Measurements from ENCODE around the gene SURF2. TPM values are rescaled to one million over a fixed set of nuclear protein-coding genes. Genes with fewer than 3 reads are reported as not detected.
A peak's percentile ranks its signal among the peaks of the same experiment; 100 is the strongest.

Gene SURF2
- total RNA-seq, 1 experiment from 2014 or later, result 19.6 TPM

GRCh38 chr9:133397895-133398294, 41.5 kb downstream of the SURF2 start:
- Histone ChIP-seq H3K36me3 (no peaks in the 10 kb centered on the region), H3K4me1 (replicated peaks) (no peaks in the 10 kb centered on the region), H3K27me3 (replicated peaks) (no peaks in the 10 kb centered on the region; the same call in 1 of the 2 replicates), H3K9me3 (replicated peaks) (no peaks in the 10 kb centered on the region), H3K4me3 (no peak overlapping the region), H3K27ac (no peak overlapping the region)
- no peak for DNase-seq (ENCODE audit: low read depth in 1 of 2, low spot score in 2 of 2)

DNA sequence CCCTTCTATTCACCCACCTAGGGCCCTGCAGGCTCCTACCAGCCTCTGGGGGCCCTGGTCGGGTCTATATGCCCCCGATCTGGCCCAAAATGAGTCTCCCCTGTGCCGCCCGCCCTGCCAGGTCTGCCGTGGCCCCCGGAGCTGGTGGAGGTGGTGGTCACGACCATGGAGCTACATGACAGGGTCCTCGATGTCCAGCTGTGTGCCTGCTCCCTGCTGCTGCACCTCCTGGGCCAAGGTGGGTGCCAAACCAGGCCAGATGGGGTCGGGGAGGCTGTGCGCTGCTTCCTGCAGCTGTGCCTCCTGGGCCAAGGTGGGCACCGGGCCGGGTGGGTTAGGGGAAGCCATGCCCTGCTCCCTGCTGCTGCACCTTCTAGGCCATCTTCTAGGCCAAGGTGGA, 43.9 kb downstream of the SURF2 start:
- no peak for DNase-seq (ENCODE audit: low read depth in 1 of 2, low spot score in 2 of 2)
- H3K4me3 ChIP-seq, result no peak overlapping the region
- no peak overlapping the region for H3K27ac ChIP-seq
- H3K4me1 ChIP-seq (replicated peaks), result no peaks in the 10 kb centered on the region
- H3K9me3 ChIP-seq (replicated peaks), result no peaks in the 10 kb centered on the region
- H3K36me3 ChIP-seq, result peaks cover 16% of the 10 kb centered on the region; the same call in 1 of the 2 replicates
- no peaks in the 10 kb centered on the region; the same call in 1 of the 2 replicates for H3K27me3 ChIP-seq (replicated peaks)

- Histone ChIP-seq H3K4me1 (replicated peaks) (no peaks in the 10 kb centered on the region), H3K27me3 (replicated peaks) (no peaks in the 10 kb centered on the region), H3K27ac (no peak overlapping the region), H3K4me3 (no peak overlapping the region), H3K9me3 (replicated peaks) (no peaks in the 10 kb centered on the region), H3K36me3 (peaks cover 29% of the 10 kb centered on the region)
- DNase-seq (ENCODE audit: low read depth in 1 of 2, low spot score in 2 of 2), result no peak
These were observed 45.2 kb downstream of the SURF2 start for GRCh38 chr9:133401588-133401987.

- H3K36me3 ChIP-seq, result peaks cover 38% of the 10 kb centered on the region
These were observed 46.3 kb downstream of the SURF2 start for GRCh38 chr9:133402689-133403088.

DNA sequence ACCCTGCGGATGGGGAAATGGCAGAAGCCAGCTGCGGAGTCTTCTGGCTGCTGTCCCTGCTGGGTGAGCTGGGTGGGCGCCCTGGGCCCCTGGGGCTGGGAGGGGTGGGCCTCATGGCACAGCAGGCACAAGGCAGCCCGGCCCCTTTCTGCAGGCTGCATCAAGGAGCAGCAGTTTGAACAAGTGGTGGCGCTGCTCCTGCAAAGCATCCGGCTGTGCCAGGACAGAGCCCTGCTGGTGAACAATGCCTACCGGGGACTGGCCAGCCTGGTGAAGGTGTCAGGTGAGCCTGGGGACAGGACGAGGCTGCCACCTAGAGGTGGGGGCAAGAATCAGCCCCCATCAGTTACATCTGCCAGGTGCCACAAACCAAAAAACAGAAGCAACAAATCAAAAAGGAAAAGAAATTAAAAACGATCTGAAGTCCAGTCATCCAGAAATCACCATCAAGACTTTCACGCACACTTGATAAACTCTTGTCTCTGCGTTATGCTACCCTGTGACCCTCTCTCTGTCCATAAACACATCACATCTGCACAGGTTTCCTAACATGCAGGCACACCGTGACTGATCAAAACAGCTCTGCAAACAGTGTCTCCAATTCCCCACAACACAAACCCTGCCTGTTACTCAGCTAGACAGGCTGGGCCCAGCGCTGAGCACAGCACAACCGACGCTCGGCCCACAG, 47.6 kb downstream of the SURF2 start:
- Histone ChIP-seq H3K36me3 (peaks cover 42% of the 10 kb centered on the region), H3K4me3 (no peak overlapping the region), H3K27me3 (replicated peaks) (no peaks in the 10 kb centered on the region), H3K4me1 (replicated peaks) (no peaks in the 10 kb centered on the region), H3K9me3 (replicated peaks) (no peaks in the 10 kb centered on the region), H3K27ac (no peak overlapping the region)
- no peak for DNase-seq (ENCODE audit: low read depth in 1 of 2, low spot score in 2 of 2)

More at GRCh38 chr9:133402689-133403088, 46.3 kb downstream of the SURF2 start:
- Histone ChIP-seq H3K9me3 (replicated peaks) (no peaks in the 10 kb centered on the region), H3K27me3 (replicated peaks) (no peaks in the 10 kb centered on the region), H3K27ac (no peak overlapping the region), H3K4me1 (replicated peaks) (no peaks in the 10 kb centered on the region), H3K4me3 (no peak overlapping the region)
- no peak for DNase-seq (ENCODE audit: low read depth in 1 of 2, low spot score in 2 of 2)

- no peaks in the 10 kb centered on the region for H3K9me3 ChIP-seq (replicated peaks)
- H3K4me3 ChIP-seq, result no peak overlapping the region
- H3K36me3 ChIP-seq, result peaks cover 45% of the 10 kb centered on the region
- H3K4me1 ChIP-seq (replicated peaks), result no peaks in the 10 kb centered on the region
- H3K27ac ChIP-seq, result no peak overlapping the region
- no peaks in the 10 kb centered on the region for H3K27me3 ChIP-seq (replicated peaks)
- no peak for DNase-seq (ENCODE audit: low read depth in 1 of 2, low spot score in 2 of 2)
These were observed 48.2 kb downstream of the SURF2 start for GRCh38 chr9:133404454-133405002.

DNA sequence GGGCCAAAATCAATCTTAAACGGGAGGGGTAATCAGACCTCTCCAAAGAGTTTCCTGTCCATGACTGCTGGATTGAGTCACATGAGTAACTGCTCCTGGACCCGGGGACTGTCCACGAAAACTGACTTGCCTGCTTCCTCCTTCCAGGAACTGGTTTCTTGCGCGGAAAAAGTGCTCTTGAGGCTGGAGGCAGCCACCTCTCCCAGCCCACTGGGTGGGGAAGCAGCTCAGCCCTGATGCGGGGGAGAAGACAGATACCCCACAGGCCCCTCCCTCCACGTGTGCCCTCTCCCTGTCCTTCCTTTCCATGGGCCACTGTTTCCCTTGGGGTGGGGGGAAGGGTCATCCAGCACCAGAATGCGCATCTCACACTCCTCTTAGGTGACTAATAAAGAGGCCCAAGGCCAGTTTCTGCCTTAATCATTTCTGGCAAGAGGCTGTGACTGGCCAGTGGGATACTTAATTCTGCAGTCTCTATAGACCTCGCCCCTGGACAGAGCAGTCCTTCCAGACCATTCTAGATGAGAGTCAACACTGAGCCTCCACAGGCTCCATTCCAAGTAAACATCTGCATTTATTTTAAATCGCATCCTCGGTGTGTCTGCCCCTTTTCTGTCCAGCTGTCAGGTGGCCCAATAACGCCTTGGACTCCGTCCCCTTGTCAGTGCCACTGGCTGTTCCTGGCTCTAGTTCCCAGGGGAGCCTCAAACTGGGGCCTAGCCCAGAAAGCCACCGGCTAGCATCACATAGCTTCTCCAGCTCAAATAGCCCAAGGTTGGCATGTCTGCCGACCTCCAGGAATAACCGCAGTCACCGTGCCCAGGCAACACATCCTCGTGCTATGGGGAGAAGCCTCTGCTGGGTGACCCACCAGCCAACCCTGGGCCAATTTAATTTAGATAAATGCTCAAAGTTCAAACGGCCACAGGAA, 49.4 kb downstream of the SURF2 start:
- no peaks in the 10 kb centered on the region for H3K9me3 ChIP-seq (replicated peaks)
- H3K36me3 ChIP-seq, result peaks cover 57% of the 10 kb centered on the region
- no peak overlapping the region for H3K4me3 ChIP-seq
- DNase-seq (ENCODE audit: low read depth in 1 of 2, low spot score in 2 of 2), result no peak
- no peaks in the 10 kb centered on the region for H3K27me3 ChIP-seq (replicated peaks)
- H3K27ac ChIP-seq, result no peak overlapping the region
- H3K4me1 ChIP-seq (replicated peaks), result no peaks in the 10 kb centered on the region

DNA sequence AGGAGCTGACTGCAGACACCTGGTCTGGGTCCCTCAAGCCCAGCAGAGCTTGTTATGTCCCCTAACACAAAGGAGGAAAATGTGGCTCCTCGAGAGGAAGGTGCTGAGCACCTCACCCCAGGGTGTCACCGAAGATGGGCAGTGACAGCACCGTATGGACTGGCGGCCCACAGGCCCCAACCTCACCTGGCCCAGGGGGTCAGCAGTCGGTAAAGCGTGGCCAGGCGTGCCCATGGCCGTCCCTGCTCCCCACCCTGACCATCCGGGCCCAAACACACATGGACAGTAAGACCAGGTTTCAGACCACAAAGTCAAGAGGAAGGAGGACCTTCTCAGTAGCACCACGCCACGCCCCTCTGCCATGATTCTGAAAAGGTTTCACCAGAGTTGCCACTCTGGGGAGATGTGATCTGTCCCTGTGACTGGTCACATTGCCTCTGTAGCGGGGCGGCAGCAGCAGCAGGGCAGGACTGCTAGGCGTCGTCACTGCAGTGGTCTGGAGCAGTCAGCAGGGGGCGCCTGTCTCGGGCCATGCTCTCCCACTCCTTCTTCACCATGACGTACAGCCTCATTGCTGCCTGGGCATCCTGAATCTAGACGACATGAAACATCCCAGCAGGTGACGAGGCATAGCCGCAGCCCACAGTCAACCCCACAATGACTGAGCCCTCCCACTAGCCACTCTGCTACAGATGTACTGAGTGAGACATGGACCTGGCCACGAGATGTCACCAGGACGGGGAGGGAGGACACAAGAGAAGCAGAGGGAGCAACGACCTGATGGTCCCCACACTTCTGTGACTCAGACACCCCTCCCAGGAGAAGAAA, 50.3 kb downstream of the SURF2 start:
- H3K36me3 ChIP-seq, result peaks cover 64% of the 10 kb centered on the region
- no peaks in the 10 kb centered on the region for H3K4me1 ChIP-seq (replicated peaks)
- H3K27ac ChIP-seq, result no peak overlapping the region
- peak; percentile 42 to 74 for DNase-seq (ENCODE audit: low read depth in 1 of 2, low spot score in 2 of 2)
- no peak overlapping the region for H3K4me3 ChIP-seq
- no peaks in the 10 kb centered on the region for H3K9me3 ChIP-seq (replicated peaks)
- H3K27me3 ChIP-seq (replicated peaks), result no peaks in the 10 kb centered on the region

- Histone ChIP-seq H3K36me3 (peaks cover 75% of the 10 kb centered on the region), H3K9me3 (replicated peaks) (no peaks in the 10 kb centered on the region), H3K27ac (no peak overlapping the region), H3K27me3 (replicated peaks) (no peaks in the 10 kb centered on the region), H3K4me1 (replicated peaks) (no peaks in the 10 kb centered on the region), H3K4me3 (no peak overlapping the region)
- no peak for DNase-seq (ENCODE audit: low read depth in 1 of 2, low spot score in 2 of 2)
These were observed 51.7 kb downstream of the SURF2 start for GRCh38 chr9:133408042-133408441.

Other genes starting within 250 kb of the SURF2 start
- 8.6 and 11.4 TPM in 2 replicates for gene RALGDS, start 235.3 kb upstream of the SURF2 start, total RNA-seq (2014; rRNA removed; shearing (Covaris generic))
- not detected in 2 replicates for gene GBGT1, start 192.6 kb upstream of the SURF2 start, total RNA-seq (2014; rRNA removed; shearing (Covaris generic))
- gene OBP2B, start 147.3 kb upstream of the SURF2 start, total RNA-seq (2014; rRNA removed; shearing (Covaris generic)), result not detected in 2 replicates
- not detected in 2 replicates for gene ABO, start 81.3 kb upstream of the SURF2 start, total RNA-seq (2014; rRNA removed; shearing (Covaris generic))
- 15.5 and 29.0 TPM in 2 replicates for gene SURF6, start 20.4 kb upstream of the SURF2 start, total RNA-seq (2014; rRNA removed; shearing (Covaris generic))
- gene MED22, start 8.4 kb upstream of the SURF2 start, total RNA-seq (2014; rRNA removed; shearing (Covaris generic)), result 19.7 and 20.4 TPM in 2 replicates
- 1,201 and 1,667 TPM in 2 replicates for gene RPL7A, start 8.3 kb upstream of the SURF2 start, total RNA-seq (2014; rRNA removed; shearing (Covaris generic))
- 44.5 and 45.0 TPM in 2 replicates for gene SURF1, start 63 bp upstream of the SURF2 start, total RNA-seq (2014; rRNA removed; shearing (Covaris generic))
- gene SURF4, start 19.5 kb downstream of the SURF2 start, total RNA-seq (2014; rRNA removed; shearing (Covaris generic)), result 281 and 393 TPM in 2 replicates
- 0.63 TPM in 1 of 2 replicates, not detected in the other for gene STKLD1, start 19.8 kb downstream of the SURF2 start, total RNA-seq (2014; rRNA removed; shearing (Covaris generic))
- 15.6 and 21.6 TPM in 2 replicates for gene REXO4, start 61.5 kb downstream of the SURF2 start, total RNA-seq (2014; rRNA removed; shearing (Covaris generic))
- 0.24 and 0.88 TPM in 2 replicates for gene ADAMTS13, start 65.8 kb downstream of the SURF2 start, total RNA-seq (2014; rRNA removed; shearing (Covaris generic))
- gene CACFD1, start 103.4 kb downstream of the SURF2 start, total RNA-seq (2014; rRNA removed; shearing (Covaris generic)), result 2.9 and 3.4 TPM in 2 replicates
- 22.6 and 25.0 TPM in 2 replicates for gene SLC2A6, start 122.5 kb downstream of the SURF2 start, total RNA-seq (2014; rRNA removed; shearing (Covaris generic))
- not detected in 2 replicates for gene MYMK, start 168.4 kb downstream of the SURF2 start, total RNA-seq (2014; rRNA removed; shearing (Covaris generic))
- not detected in 2 replicates for gene ADAMTSL2, start 178.2 kb downstream of the SURF2 start, total RNA-seq (2014; rRNA removed; shearing (Covaris generic))